ENCODE results near the gene CHURC1.

Gene CHURC1

GRCh38 chr14:64952598-64953309 is 38.5 kb downstream of the CHURC1 start:
- no peak overlapping the region for H3K14ac ChIP-seq (ENCODE audit: low read length)
- H2BK5ac ChIP-seq (ENCODE audit: low read length), result no peak overlapping the region
- no peak overlapping the region for H3K4me3 ChIP-seq (ENCODE audit: low read length in 2 of 2)
- no CpG with 5 or more reads among the region's 7 CpGs for WGBS, 2 donors (ENCODE audit: extremely low coverage in 2 of 2, insufficient read length in 2 of 2, insufficient replicate concordance in 1 of 2)
- no peak overlapping the region for H3K23ac ChIP-seq (ENCODE audit: low read depth, low read length, poor library complexity)
- DNase-seq (ENCODE audit: low spot score), result no peak
- no peaks in the 10 kb centered on the region for H3K79me1 ChIP-seq (ENCODE audit: low read depth, low read length)
- no peak overlapping the region for H3K4me2 ChIP-seq (ENCODE audit: insufficient read depth, low read length, poor library complexity, severe bottlenecking)
- H4K91ac ChIP-seq (ENCODE audit: low read depth, low read length, poor library complexity), result no peak overlapping the region
- no peak overlapping the region for H3K27ac ChIP-seq (replicated peaks; ENCODE audit: low read length)
- no peak overlapping the region for H4K8ac ChIP-seq (ENCODE audit: low read depth, low read length)
- no peak overlapping the region for H2BK12ac ChIP-seq (ENCODE audit: low read length)
- no peaks in the 10 kb centered on the region for H3K9me3 ChIP-seq (replicated peaks in 1 of 2; ENCODE audit: control insufficient read depth in 2 of 2, insufficient read depth in 1 of 2, low read depth in 1 of 2, low read length in 2 of 2)
- H3K36me3 ChIP-seq (replicated peaks in 1 of 2; ENCODE audit: control insufficient read depth in 2 of 2, insufficient read depth in 2 of 2, low read length in 2 of 2), result peaks cover 0 to 57% of the 10 kb centered on the region in 2 donors
- peaks cover 0 to 2% of the 10 kb centered on the region in 2 donors for H3K4me1 ChIP-seq (ENCODE audit: control insufficient read depth in 2 of 2, insufficient read depth in 1 of 2, low read depth in 1 of 2, low read length in 2 of 2)
- H2BK15ac ChIP-seq (ENCODE audit: low read length), result no peak overlapping the region
- peaks cover 0 to 1% (median 0%) of the 10 kb centered on the region in 3 experiments for H3K27me3 ChIP-seq (ENCODE audit: control insufficient read depth in 3 of 3, insufficient read depth in 3 of 3, low read depth in 1 of 3, low read length in 3 of 3)
- H3K9ac ChIP-seq (ENCODE audit: low read depth, low read length, poor library complexity), result no peak overlapping the region
- H2BK120ac ChIP-seq (ENCODE audit: low read depth, low read length), result no peak overlapping the region
- no peak overlapping the region for H2AFZ ChIP-seq (ENCODE audit: low read length)
- no peak overlapping the region for H2AK5ac ChIP-seq (ENCODE audit: low read depth, low read length)
- H3K18ac ChIP-seq (ENCODE audit: low read length), result no peak overlapping the region
- H3K4ac ChIP-seq (ENCODE audit: low read length), result no peak overlapping the region

- H3K4me2 ChIP-seq (ENCODE audit: insufficient read depth, low read length, poor library complexity, severe bottlenecking), result no peak overlapping the region
- DNase-seq (ENCODE audit: low spot score), result no peak
- H2AK5ac ChIP-seq (ENCODE audit: low read depth, low read length), result no peak overlapping the region
- no peak overlapping the region for H4K8ac ChIP-seq (ENCODE audit: low read depth, low read length)
- peaks cover 0 to 2% of the 10 kb centered on the region in 2 donors for H3K4me1 ChIP-seq (ENCODE audit: control insufficient read depth in 2 of 2, insufficient read depth in 1 of 2, low read depth in 1 of 2, low read length in 2 of 2)
- no peak overlapping the region for H3K18ac ChIP-seq (ENCODE audit: low read length)
- H3K79me1 ChIP-seq (ENCODE audit: low read depth, low read length), result no peaks in the 10 kb centered on the region
- H2AFZ ChIP-seq (ENCODE audit: low read length), result no peak overlapping the region
- H3K9ac ChIP-seq (ENCODE audit: low read depth, low read length, poor library complexity), result no peak overlapping the region
- H3K23ac ChIP-seq (ENCODE audit: low read depth, low read length, poor library complexity), result no peak overlapping the region
- no peak overlapping the region for H2BK120ac ChIP-seq (ENCODE audit: low read depth, low read length)
- H2BK15ac ChIP-seq (ENCODE audit: low read length), result no peak overlapping the region
- no peak overlapping the region for H3K4ac ChIP-seq (ENCODE audit: low read length)
- H2BK12ac ChIP-seq (ENCODE audit: low read length), result no peak overlapping the region
- no CpG with 5 or more reads among the region's 8 CpGs for WGBS, 2 donors (ENCODE audit: extremely low coverage in 2 of 2, insufficient read length in 2 of 2, insufficient replicate concordance in 1 of 2)
- H3K36me3 ChIP-seq (replicated peaks in 1 of 2; ENCODE audit: control insufficient read depth in 2 of 2, insufficient read depth in 2 of 2, low read length in 2 of 2), result peaks cover 0 to 52% of the 10 kb centered on the region in 2 donors
- no peak overlapping the region for H2BK5ac ChIP-seq (ENCODE audit: low read length)
- no peaks in the 10 kb centered on the region for H3K9me3 ChIP-seq (replicated peaks in 1 of 2; ENCODE audit: control insufficient read depth in 2 of 2, insufficient read depth in 1 of 2, low read depth in 1 of 2, low read length in 2 of 2)
- no peak overlapping the region for H3K14ac ChIP-seq (ENCODE audit: low read length)
- H4K91ac ChIP-seq (ENCODE audit: low read depth, low read length, poor library complexity), result no peak overlapping the region
- H3K4me3 ChIP-seq (ENCODE audit: low read length in 2 of 2), result no peak overlapping the region
- H3K27me3 ChIP-seq (ENCODE audit: control insufficient read depth in 3 of 3, insufficient read depth in 3 of 3, low read depth in 1 of 3, low read length in 3 of 3), result peaks cover 0 to 1% (median 0%) of the 10 kb centered on the region in 3 experiments
- H3K27ac ChIP-seq (replicated peaks; ENCODE audit: low read length), result no peak overlapping the region
Observed at GRCh38 chr14:64953310-64953654, 39.0 kb downstream of the CHURC1 start.

GRCh38 chr14:64953661-64954060 is 39.4 kb downstream of the CHURC1 start:
- no peak overlapping the region for H2BK15ac ChIP-seq (ENCODE audit: low read length)
- no CpG with 5 or more reads among the region's 6 CpGs for WGBS, 2 donors (ENCODE audit: extremely low coverage in 2 of 2, insufficient read length in 2 of 2, insufficient replicate concordance in 1 of 2)
- H3K36me3 ChIP-seq (replicated peaks in 1 of 2; ENCODE audit: control insufficient read depth in 2 of 2, insufficient read depth in 2 of 2, low read length in 2 of 2), result peaks cover 0 to 48% of the 10 kb centered on the region in 2 donors
- H3K27me3 ChIP-seq (ENCODE audit: control insufficient read depth in 3 of 3, insufficient read depth in 3 of 3, low read depth in 1 of 3, low read length in 3 of 3), result peaks cover 0 to 1% (median 0%) of the 10 kb centered on the region in 3 experiments
- no peak overlapping the region for H4K8ac ChIP-seq (ENCODE audit: low read depth, low read length)
- no peak overlapping the region for H2AFZ ChIP-seq (ENCODE audit: low read length)
- H3K79me1 ChIP-seq (ENCODE audit: low read depth, low read length), result no peaks in the 10 kb centered on the region
- H2AK5ac ChIP-seq (ENCODE audit: low read depth, low read length), result no peak overlapping the region
- no peak overlapping the region for H3K4me3 ChIP-seq (ENCODE audit: low read length in 2 of 2)
- H2BK5ac ChIP-seq (ENCODE audit: low read length), result no peak overlapping the region
- H3K27ac ChIP-seq (replicated peaks; ENCODE audit: low read length), result no peak overlapping the region
- no peak overlapping the region for H2BK12ac ChIP-seq (ENCODE audit: low read length)
- H4K91ac ChIP-seq (ENCODE audit: low read depth, low read length, poor library complexity), result no peak overlapping the region
- no peak overlapping the region for H2BK120ac ChIP-seq (ENCODE audit: low read depth, low read length)
- no peak for DNase-seq (ENCODE audit: low spot score)
- H3K4ac ChIP-seq (ENCODE audit: low read length), result no peak overlapping the region
- H3K9me3 ChIP-seq (replicated peaks in 1 of 2; ENCODE audit: control insufficient read depth in 2 of 2, insufficient read depth in 1 of 2, low read depth in 1 of 2, low read length in 2 of 2), result no peaks in the 10 kb centered on the region
- no peak overlapping the region for H3K18ac ChIP-seq (ENCODE audit: low read length)
- no peak overlapping the region for H3K23ac ChIP-seq (ENCODE audit: low read depth, low read length, poor library complexity)
- H3K4me1 ChIP-seq (ENCODE audit: control insufficient read depth in 2 of 2, insufficient read depth in 1 of 2, low read depth in 1 of 2, low read length in 2 of 2), result peaks cover 0 to 2% of the 10 kb centered on the region in 2 donors
- no peak overlapping the region for H3K14ac ChIP-seq (ENCODE audit: low read length)
- no peak overlapping the region for H3K4me2 ChIP-seq (ENCODE audit: insufficient read depth, low read length, poor library complexity, severe bottlenecking)
- no peak overlapping the region for H3K9ac ChIP-seq (ENCODE audit: low read depth, low read length, poor library complexity)

- Histone ChIP-seq H2BK15ac (ENCODE audit: low read length) (no peak overlapping the region), H3K4me2 (ENCODE audit: insufficient read depth, low read length, poor library complexity, severe bottlenecking) (no peak overlapping the region), H3K79me1 (ENCODE audit: low read depth, low read length) (no peaks in the 10 kb centered on the region), H3K27ac (replicated peaks; ENCODE audit: low read length) (no peak overlapping the region), H3K27me3 (ENCODE audit: control insufficient read depth in 3 of 3, insufficient read depth in 3 of 3, low read depth in 1 of 3, low read length in 3 of 3) (peaks cover 0 to 1% (median 0%) of the 10 kb centered on the region in 3 experiments), H4K8ac (ENCODE audit: low read depth, low read length) (no peak overlapping the region), H3K9ac (ENCODE audit: low read depth, low read length, poor library complexity) (no peak overlapping the region), H2BK5ac (ENCODE audit: low read length) (no peak overlapping the region), H3K23ac (ENCODE audit: low read depth, low read length, poor library complexity) (no peak overlapping the region), H3K9me3 (replicated peaks in 1 of 2; ENCODE audit: control insufficient read depth in 2 of 2, insufficient read depth in 1 of 2, low read depth in 1 of 2, low read length in 2 of 2) (no peaks in the 10 kb centered on the region), H3K14ac (ENCODE audit: low read length) (no peak overlapping the region), H3K4ac (ENCODE audit: low read length) (no peak overlapping the region), H4K91ac (ENCODE audit: low read depth, low read length, poor library complexity) (no peak overlapping the region), H3K18ac (ENCODE audit: low read length) (no peak overlapping the region), H2BK120ac (ENCODE audit: low read depth, low read length) (no peak overlapping the region), H2AFZ (ENCODE audit: low read length) (no peak overlapping the region), H3K36me3 (replicated peaks in 1 of 2; ENCODE audit: control insufficient read depth in 2 of 2, insufficient read depth in 2 of 2, low read length in 2 of 2) (peaks cover 0 to 41% of the 10 kb centered on the region in 2 donors), H2AK5ac (ENCODE audit: low read depth, low read length) (no peak overlapping the region), H3K4me3 (ENCODE audit: low read length in 2 of 2) (no peak overlapping the region), H2BK12ac (ENCODE audit: low read length) (no peak overlapping the region), H3K4me1 (ENCODE audit: control insufficient read depth in 2 of 2, insufficient read depth in 1 of 2, low read depth in 1 of 2, low read length in 2 of 2) (peaks cover 0 to 2% of the 10 kb centered on the region in 2 donors)
- DNase-seq (ENCODE audit: low spot score), result no peak
- WGBS, 2 donors (ENCODE audit: extremely low coverage in 2 of 2, insufficient read length in 2 of 2, insufficient replicate concordance in 1 of 2), result no CpG with 5 or more reads among the region's 9 CpGs
Observed at GRCh38 chr14:64954491-64955240, 40.4 kb downstream of the CHURC1 start.
